HG03025 (cell line): ENCODE data around the gene SAFB.

Experiments used
- ATAC-seq: cut with Tn5 transposase; IDR thresholded peaks from one replicate; pipeline ENCODE4 v1.9.1; 2021; ENCODE audit warnings: mild to moderate bottlenecking, moderate library complexity; ENCODE audit not compliant: unreplicated experiment, low FRiP score

The SAFB gene

DNA sequence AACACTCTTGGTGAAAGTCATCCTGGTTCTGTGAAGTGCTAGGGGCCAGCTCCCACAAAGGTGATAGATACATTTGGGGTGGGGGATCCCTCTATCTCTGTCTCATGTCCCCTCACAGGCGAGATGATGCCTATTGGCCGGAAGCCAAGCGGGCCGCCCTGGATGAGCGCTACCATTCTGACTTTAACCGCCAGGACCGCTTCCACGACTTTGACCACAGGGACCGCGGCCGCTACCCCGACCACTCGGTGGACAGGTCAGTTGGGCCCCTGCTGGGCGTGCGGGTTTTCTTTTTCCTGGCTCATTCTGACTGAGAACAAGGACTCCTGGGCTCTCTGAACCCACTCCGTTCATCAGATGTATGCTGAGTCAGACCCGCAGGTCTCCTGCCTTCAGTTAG lies 41.0 kb downstream of the SAFB start:
- ATAC-seq: no peak

GRCh38 chr19:5664515-5664914 lies 41.6 kb downstream of the SAFB start:
- no peak for ATAC-seq

DNA sequence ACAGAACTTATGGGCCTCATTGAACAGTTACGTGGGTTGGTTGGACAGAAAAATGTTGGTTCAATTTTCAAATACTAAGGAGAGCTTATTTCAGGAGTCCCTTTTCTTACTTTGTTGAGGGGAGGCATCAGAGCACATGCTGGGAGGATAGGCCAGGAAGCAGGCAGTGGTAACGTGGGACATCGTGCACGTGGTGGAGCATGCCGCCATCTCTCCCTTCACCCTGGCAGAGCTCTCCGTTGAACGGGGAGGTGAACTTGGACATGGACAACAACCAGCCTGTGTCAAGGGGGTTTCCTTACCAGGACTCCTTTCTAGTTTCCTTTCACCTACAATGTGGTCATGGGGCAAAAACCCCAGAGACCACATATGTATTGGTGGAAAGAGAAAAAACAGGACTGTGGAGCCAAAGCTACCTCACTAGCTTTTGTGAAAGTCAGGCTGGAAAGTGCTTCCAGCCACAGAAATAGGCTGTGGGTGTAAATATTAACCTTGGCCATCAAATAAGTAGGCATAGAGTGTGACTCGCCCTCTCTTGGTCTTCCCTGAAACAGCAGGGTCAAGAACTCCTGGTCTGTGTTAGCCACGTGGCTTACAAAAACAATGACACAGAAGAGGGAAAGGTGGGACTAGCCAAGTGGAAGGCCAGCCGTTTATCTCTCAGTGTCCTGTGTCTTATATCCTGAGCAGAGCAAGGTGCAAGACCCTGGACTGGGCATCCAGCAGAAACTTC lies 43.1 kb downstream of the SAFB start:
- ATAC-seq: no peak

DNA sequence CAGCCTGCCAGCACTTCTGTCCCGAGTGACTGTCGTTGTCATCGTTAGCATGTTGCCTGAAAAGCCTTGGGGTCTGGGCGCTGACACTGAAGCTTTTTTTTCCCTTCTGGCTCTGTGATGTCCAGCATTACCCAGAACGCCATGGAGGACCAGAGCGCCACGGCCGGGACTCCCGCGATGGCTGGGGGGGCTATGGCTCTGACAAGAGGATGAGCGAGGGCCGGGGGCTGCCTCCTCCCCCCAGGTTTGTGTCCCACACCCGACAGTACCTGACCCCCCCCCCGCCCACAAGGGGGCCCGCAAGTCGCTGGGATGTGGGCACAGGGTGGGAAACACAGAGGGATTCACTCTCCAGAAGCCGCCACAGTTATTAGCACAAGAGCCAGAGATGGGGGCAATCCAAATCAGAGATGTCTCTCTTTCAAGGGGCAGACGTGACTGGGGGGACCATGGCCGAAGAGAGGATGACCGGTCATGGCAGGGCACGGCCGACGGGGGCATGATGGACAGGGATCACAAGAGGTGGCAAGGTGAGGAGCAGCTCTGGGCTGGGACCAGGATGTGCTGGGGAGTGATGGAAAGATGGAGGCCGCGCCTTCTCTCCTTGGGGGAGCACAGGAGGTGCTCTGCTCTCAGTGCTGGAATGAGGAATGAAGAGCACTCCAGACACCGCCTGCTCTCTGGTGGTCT lies 44.2 kb downstream of the SAFB start:
- ATAC-seq: no peak

DNA sequence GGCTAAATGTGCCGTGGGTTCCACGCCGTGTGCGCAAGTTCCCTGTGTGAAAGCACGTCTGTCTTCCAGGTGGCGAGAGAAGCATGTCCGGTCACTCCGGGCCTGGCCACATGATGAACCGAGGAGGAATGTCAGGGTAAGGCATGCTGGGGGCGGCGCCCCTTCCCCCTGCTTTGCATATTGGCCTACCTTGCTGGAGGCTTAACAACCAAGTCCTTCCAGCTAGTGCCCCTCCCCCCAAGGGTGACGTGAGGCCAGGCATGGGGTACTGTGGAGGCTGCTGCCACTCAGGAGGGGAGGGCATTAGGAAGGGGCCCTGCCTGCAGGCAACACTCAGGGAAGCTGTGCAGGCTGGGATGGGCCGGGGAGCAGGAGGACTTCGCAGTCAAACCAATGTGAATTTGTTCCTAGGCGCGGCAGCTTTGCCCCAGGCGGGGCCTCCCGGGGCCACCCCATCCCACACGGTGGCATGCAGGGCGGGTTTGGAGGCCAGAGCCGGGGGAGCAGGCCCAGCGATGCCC lies 44.9 kb downstream of the SAFB start:
- ATAC-seq: no peak

GRCh38 chr19:5669212-5669611 lies 46.3 kb downstream of the SAFB start:
- ATAC-seq: no peak

DNA sequence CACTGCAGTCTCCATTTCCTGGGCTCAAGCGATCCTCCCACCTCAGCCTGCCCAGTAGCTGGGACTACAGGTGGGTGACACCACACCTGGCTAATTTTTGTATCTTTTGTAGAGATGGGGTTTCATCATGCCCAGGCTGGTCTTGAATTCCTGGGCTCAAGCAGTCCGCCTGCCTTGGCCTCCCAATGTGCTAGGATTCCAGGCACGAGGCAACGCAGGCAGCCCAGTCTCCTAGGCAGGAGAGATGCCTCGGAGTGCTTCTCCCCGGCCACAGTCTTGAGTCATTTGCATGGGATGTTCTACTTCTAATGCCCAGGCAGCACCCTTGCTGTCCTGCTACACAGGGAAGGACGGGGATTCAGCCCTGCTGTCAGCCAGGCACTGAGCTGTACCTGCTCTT lies 48.7 kb downstream of the SAFB start:
- no peak for ATAC-seq

- ATAC-seq: no peak
These were observed 50.0 kb downstream of the SAFB start for GRCh38 chr19:5672708-5673459.

GRCh38 chr19:5673752-5674151 lies 50.9 kb downstream of the SAFB start:
- no peak for ATAC-seq

DNA sequence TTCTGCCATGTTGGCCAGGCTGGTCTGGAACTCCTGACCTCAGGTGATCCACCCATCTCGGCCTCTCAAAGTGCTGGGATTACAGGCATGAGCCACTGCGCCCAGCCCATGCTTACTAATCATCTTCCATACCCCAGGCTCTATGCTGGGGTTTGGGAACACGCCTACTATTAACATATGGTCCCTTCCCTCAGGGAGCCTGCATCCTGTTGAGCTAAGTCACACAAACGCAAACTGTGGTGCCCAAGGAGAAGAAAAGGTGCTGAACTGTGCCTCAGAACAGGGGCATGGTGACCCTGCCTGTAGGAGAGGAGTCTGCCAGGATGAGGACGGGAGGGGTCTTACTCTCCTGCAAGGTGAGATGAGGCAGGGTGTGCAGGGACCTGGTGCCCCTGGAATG lies 51.8 kb downstream of the SAFB start:
- ATAC-seq: no peak

DNA sequence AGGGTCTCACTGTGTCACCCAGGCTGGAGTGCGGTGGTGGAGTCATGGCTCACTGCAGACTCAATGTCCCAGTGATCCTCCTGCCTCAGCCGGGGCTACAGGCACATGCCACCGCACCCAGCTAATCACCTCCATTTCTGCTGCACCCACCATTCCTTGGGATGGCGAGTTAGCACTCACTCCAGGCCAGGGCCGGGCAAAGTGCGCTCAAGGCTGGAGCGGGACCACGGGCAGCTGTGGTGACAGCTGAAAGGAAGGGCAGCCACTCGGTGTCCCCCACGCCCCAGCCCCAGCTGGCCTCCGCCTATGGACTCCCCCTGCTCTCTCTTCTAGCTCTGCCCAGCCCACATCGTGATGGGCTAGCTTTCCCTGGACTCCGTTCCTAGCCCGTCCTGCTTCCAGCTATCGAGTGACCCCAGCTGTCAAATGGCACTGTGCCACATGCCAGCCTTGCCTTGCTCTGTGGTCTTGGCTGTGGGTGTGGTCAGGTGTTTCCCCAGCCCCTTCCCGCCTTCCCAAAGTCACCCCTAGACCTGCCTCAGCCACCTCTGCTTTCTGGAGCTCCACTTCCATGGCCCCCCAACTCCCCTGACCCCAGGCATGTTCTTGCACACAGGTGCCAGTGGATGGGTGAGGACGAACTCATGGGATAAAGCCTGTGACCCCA lies 53.4 kb downstream of the SAFB start:
- ATAC-seq: no peak

DNA sequence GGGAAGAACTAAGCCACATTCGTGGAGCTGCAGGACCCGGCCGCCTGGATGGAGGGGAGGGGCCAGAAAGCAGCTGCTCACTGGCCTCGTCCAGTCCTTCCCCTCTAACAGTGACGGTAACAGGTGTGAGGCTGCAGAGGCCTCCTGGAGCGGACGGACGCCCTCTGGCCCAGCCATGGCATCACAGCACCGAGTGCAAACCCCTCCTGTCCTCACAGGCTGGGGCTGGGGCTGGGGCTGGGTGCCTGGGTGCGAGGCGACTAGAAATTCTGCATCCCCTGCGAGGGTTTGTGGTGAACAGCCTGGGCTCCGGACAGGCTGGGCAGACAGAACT lies 53.9 kb downstream of the SAFB start:
- ATAC-seq: no peak

DNA sequence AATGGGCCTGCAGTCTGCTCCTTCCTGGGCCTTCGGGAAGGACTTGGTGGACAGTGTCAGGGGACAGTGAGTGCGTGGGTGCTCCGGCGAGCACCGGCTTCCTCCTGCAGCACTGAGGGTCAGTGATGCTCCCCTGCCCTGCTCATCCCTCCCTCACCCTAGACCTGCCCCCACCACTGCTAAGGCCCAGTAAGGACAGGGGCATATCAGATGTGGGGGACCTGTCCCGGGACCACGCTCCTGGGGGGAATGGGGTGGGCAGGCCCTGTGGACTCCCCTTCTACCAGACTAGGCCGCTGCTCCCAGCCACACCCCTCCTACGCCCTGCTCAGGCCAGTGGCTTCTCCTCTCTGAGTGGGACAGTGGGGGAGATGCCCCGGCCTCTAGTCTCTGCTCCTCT lies 54.3 kb downstream of the SAFB start:
- no peak for ATAC-seq

GRCh38 chr19:5677580-5677979 lies 54.7 kb downstream of the SAFB start:
- no peak for ATAC-seq

- no peak for ATAC-seq
These were observed 55.3 kb downstream of the SAFB start for GRCh38 chr19:5678071-5678718.

GRCh38 chr19:5679289-5680083 lies 56.6 kb downstream of the SAFB start:
- no peak for ATAC-seq

- ATAC-seq: no peak
These were observed 57.2 kb downstream of the SAFB start for GRCh38 chr19:5680084-5680436.

DNA sequence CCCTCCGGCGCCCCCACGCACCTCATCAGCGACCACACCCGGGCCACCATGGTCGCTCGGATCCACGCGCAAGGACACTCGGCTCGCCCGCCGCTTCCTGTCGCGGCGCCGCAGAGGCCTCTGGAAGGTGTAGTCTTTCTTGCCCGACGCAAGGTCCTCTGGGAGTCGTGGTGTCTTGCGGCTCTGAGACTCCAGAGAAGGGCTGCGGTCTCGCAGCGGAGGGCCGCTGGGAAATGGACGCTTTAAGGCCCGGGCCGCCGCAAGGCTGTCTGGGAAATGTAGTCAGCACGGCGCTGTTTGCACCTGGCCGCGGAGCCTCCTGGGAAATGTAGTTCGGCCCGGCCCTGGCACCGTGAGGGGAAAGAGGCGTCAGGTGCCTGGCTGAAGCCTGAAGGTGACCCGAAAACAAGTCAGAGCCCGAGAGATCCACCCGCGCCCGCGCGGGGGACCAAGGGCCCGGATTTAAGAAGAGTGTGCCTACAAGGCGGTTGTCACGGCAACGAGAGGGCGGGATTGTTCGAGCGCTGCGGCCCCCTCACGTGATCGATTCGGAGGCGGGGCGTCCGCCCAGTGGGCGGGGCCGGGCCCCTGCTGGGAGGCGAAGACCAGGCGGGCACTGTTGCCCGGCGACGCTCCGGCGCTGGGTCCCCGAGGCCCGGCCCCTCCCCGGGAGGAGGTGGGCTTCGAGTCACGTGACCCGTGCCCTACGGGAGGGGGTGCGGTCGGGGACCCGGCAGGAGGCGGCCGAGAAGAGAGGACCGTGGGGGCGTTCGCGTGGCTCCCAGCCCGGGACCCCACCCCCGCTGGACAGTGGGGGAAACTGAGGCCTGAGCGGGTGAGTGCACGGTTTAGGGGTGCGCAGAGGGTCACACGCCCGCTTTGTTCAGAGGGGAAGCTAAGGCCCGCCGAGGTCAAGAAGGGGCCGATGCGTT lies 57.8 kb downstream of the SAFB start, which contains the start of the genes HSD11B1L and MICOS13:
HSD11B1L (plus strand) TSS at position 591 of the 932 bp plus-strand sequence. CDS start 3,806 bp downstream, outside the sequence.
MICOS13 (minus strand) TSS at position 80 of the 932 bp plus-strand sequence; CDS start at position 50, 30 bp downstream.
- peak; percentile 80 for ATAC-seq
